Measurements from ENCODE around the gene MSANTD3. TPM values are rescaled to one million over a fixed set of nuclear protein-coding genes. Genes with fewer than 3 reads are reported as not detected.

Gene MSANTD3
- total and polyA plus RNA-seq, 3 donors from 2014 or later = 11.5 to 24.9 (median 16.9) TPM

DNA sequence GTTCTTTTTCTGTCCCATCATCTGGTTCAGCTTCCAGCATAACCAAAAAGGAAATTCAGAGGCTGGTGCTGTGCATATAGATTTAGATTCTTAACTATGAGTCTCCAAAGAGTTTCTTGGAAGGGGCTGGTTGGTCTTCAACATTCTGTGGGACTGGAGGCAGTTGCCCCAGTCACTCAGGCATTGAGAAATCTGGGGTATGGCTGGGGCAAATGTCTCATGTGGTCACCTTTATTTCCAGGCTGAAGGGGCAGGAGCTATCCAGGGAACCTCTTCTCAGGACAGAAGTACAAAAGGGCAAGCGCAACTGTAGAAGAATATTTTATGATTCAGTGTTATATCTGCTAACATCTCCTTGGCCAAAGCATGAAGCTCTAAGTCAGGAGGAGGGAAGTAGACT is 30.6 kb downstream of the MSANTD3 start:
- Histone ChIP-seq H3K4me3 (no peak overlapping the region), H3K27me3 (no peaks in the 10 kb centered on the region), H3K4me1 (no peaks in the 10 kb centered on the region), H3K36me3 (ENCODE audit: low read depth, missing control alignments) (no peaks in the 10 kb centered on the region), H3K27ac (no peak overlapping the region), H3K9me3 (no peaks in the 10 kb centered on the region)
- intact Hi-C loops (cut with DNase I; ENCODE audit: low total_unique reads) = no loop called here
- DNase-seq = no peak
- 97 to 100% methylated on average over 1 of the region's 1 CpG for WGBS, 2 donors
- no peak for TF ChIP-seq POLR2A (IDR thresholded peaks at IDR 0.05)
- TF ChIP-seq, protein P1, sequence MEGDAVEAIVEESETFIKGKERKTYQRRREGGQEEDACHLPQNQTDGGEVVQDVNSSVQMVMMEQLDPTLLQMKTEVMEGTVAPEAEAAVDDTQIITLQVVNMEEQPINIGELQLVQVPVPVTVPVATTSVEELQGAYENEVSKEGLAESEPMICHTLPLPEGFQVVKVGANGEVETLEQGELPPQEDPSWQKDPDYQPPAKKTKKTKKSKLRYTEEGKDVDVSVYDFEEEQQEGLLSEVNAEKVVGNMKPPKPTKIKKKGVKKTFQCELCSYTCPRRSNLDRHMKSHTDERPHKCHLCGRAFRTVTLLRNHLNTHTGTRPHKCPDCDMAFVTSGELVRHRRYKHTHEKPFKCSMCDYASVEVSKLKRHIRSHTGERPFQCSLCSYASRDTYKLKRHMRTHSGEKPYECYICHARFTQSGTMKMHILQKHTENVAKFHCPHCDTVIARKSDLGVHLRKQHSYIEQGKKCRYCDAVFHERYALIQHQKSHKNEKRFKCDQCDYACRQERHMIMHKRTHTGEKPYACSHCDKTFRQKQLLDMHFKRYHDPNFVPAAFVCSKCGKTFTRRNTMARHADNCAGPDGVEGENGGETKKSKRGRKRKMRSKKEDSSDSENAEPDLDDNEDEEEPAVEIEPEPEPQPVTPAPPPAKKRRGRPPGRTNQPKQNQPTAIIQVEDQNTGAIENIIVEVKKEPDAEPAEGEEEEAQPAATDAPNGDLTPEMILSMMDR (IDR thresholded peaks at IDR 0.05) = no peak

DNA sequence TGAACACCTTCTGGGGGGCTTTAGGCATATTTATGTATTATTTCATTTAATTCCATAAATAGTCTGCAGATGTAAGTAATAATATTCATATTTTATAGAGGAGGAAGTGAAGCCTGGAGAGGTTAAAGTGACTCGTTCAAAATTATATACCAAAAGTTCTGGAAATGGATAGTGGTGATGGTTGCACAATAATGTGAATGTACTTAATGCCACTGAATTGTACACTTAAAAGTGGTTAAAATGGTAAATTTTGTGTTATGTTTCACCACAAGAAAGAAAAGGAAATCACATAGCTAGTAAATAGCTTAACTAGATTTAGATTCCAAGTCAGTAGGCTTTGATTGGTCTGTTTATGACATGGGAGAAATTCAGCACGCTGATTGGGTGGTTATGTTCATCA is 33.0 kb downstream of the MSANTD3 start:
- intact Hi-C loops (cut with DNase I; ENCODE audit: low total_unique reads) = no loop called here
- no peak for DNase-seq
- 86 to 89% methylated on average over 2 of the region's 2 CpGs for WGBS, 2 donors
- Histone ChIP-seq H3K4me3 (no peak overlapping the region), H3K27me3 (no peaks in the 10 kb centered on the region), H3K27ac (no peak overlapping the region), H3K9me3 (no peaks in the 10 kb centered on the region), H3K36me3 (ENCODE audit: low read depth, missing control alignments) (no peaks in the 10 kb centered on the region), H3K4me1 (no peaks in the 10 kb centered on the region)
- TF ChIP-seq, protein P1 (IDR thresholded peaks at IDR 0.05) = no peak
- TF ChIP-seq POLR2A (IDR thresholded peaks at IDR 0.05) = no peak

DNA sequence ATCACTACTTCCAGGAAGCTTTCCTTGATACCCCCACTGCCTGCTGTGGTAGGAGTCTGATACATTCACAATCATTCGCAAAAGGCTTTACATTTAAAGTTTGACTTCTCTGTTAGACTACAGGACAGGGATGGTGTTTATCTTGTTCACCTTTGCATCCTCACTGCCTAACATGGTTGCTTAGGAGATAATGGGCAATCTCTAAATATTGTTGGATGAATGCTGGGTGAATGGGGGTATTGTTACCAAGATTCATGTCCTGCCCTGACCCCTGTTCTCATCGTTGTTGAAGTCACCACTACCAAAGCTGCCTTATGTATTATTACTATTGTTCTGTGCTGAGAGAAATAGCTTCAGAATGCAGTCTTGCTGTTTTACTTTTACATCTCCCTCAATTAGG is 38.3 kb downstream of the MSANTD3 start:
- 60 to 62% methylated on average over 2 of the region's 2 CpGs for WGBS, 2 donors

DNA sequence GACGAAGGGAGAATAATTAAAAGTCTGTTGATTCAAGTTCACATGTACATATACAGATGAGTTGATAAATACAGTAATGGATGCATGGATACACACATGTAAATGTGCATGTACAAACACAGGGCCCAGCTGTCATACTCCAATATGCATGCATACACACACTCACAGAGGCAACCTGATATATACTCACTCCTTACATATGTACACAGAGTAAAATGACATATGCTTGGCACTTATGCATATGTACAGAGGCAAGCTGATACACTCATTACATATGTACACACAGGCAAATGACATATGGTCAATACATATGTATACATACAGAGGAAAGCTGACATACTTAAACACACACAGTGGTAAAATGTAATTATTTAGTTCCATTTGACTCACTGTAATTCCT is 38.8 kb downstream of the MSANTD3 start:
- Histone ChIP-seq H3K9me3 (no peaks in the 10 kb centered on the region), H3K27me3 (no peaks in the 10 kb centered on the region), H3K4me1 (no peaks in the 10 kb centered on the region), H3K4me3 (no peak overlapping the region), H3K36me3 (ENCODE audit: low read depth, missing control alignments) (no peaks in the 10 kb centered on the region), H3K27ac (no peak overlapping the region)
- TF ChIP-seq, protein P1 (IDR thresholded peaks at IDR 0.05) = no peak
- no peak for TF ChIP-seq POLR2A (IDR thresholded peaks at IDR 0.05)
- WGBS, 2 donors = 61 to 64% methylated on average over 1 of the region's 1 CpG
- no peak for DNase-seq
- intact Hi-C loops (cut with DNase I; ENCODE audit: low total_unique reads) = no loop called here

More for the DNA sequence above, 38.3 kb downstream of the MSANTD3 start:
- no peak for DNase-seq
- Histone ChIP-seq H3K4me1 (no peaks in the 10 kb centered on the region), H3K9me3 (no peaks in the 10 kb centered on the region), H3K27me3 (no peaks in the 10 kb centered on the region), H3K4me3 (no peak overlapping the region), H3K27ac (no peak overlapping the region), H3K36me3 (ENCODE audit: low read depth, missing control alignments) (no peaks in the 10 kb centered on the region)
- TF ChIP-seq POLR2A (IDR thresholded peaks at IDR 0.05) = no peak
- TF ChIP-seq, protein P1 (IDR thresholded peaks at IDR 0.05) = no peak
- intact Hi-C loops (cut with DNase I; ENCODE audit: low total_unique reads) = no loop called here

DNA sequence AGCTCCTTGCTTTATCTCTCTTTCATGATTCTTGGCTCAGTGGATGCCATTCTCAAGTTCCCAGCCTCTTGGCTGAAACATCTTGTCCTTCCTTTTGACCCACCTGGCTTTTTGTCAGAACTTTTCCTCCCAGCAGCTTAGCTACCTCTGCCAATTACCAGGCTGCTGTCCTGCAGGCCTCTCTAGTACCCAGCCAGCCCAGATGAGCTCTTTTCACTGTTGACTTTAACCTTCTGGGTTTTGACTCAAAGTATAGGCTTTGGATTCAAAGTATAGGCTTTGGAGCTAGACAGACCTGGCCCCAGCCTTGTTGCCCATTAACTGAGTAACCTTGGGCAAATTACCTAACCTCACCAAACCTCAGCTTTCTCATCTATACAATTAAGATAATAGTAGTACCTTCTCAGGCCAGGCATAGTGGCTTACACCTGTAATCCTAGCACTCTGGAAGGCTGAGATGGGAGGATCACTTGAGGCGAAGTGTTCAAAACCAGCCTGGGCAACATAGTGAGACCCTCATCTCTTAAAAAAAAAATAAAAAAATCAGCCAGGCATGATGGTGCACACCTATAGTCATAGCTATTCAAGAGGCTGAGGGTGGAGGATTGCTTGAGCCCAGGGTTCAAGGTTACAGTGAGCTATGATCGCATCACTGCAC is 39.4 kb downstream of the MSANTD3 start:
- Histone ChIP-seq H3K4me1 (no peaks in the 10 kb centered on the region), H3K36me3 (ENCODE audit: low read depth, missing control alignments) (no peaks in the 10 kb centered on the region), H3K27me3 (no peaks in the 10 kb centered on the region), H3K4me3 (no peak overlapping the region), H3K27ac (no peak overlapping the region), H3K9me3 (no peaks in the 10 kb centered on the region)
- TF ChIP-seq POLR2A (IDR thresholded peaks at IDR 0.05) = no peak
- TF ChIP-seq, protein P1 (IDR thresholded peaks at IDR 0.05) = no peak
- intact Hi-C loops (cut with DNase I; ENCODE audit: low total_unique reads) = no loop called here
- WGBS, 2 donors = 89 to 97% methylated on average over 2 of the region's 2 CpGs
- DNase-seq = no peak
